ENCODE results near the gene FASTKD1. TPM values are rescaled to one million over a fixed set of nuclear protein-coding genes. Genes with fewer than 3 reads are reported as not detected.
A peak's percentile ranks its signal among the peaks of the same experiment; 100 is the strongest.

FASTKD1 gene
- total and polyA plus RNA-seq, 4 experiments from 2014 or later = 12.4 to 31.8 (median 21.6) TPM

- H3K36me3 Mint-ChIP-seq = peaks cover 4 to 5% of the 10 kb centered on the region in 2 donors
These were observed 78.2 kb downstream of the FASTKD1 start for GRCh38 chr2:169495310-169495928.

GRCh38 chr2:169493360-169493759, 80.3 kb downstream of the FASTKD1 start:
- Mint-ChIP-seq H3K36me3 (peaks cover 4 to 7% of the 10 kb centered on the region in 2 donors), H3K27me3 (no peaks in the 10 kb centered on the region), H3K9me3 (no peaks in the 10 kb centered on the region), H3K4me3 (no peak overlapping the region), H3K27ac (no peak overlapping the region), H3K4me1 (no peaks in the 10 kb centered on the region)
- no peaks in the 10 kb centered on the region for H3K4me1 ChIP-seq (ENCODE audit: insufficient read depth, low read length)
- no peaks in the 10 kb centered on the region for H3K9me3 ChIP-seq (ENCODE audit: control insufficient read depth in 1 of 2, low read length in 2 of 2)
- no peak for DNase-seq
- ChIA-PET POLR2A (ENCODE audit: partially characterized antibody) (no interaction called here), CTCF (ENCODE audit: partially characterized antibody) (no interaction called here)
- no peak overlapping the region for H3K27ac ChIP-seq (ENCODE audit: low read depth, low read length)
- intact Hi-C loops (cut with micrococcal nuclease) = no loop called here
- no peak overlapping the region for H3K4me3 ChIP-seq (ENCODE audit: low read length in 2 of 2)
- H3K27me3 ChIP-seq (ENCODE audit: insufficient read depth, low read length) = no peaks in the 10 kb centered on the region
- H3K36me3 ChIP-seq (ENCODE audit: insufficient read depth, low read length) = no peaks in the 10 kb centered on the region

More at GRCh38 chr2:169495310-169495928, 78.2 kb downstream of the FASTKD1 start:
- Mint-ChIP-seq H3K4me1 (no peaks in the 10 kb centered on the region), H3K27ac (no peak overlapping the region), H3K27me3 (no peaks in the 10 kb centered on the region), H3K9me3 (no peaks in the 10 kb centered on the region), H3K4me3 (no peak overlapping the region)
- Histone ChIP-seq H3K4me3 (ENCODE audit: low read length in 2 of 2) (no peak overlapping the region), H3K9me3 (ENCODE audit: control insufficient read depth in 1 of 2, low read length in 2 of 2) (no peaks in the 10 kb centered on the region), H3K36me3 (ENCODE audit: insufficient read depth, low read length) (no peaks in the 10 kb centered on the region), H3K27ac (ENCODE audit: low read depth, low read length) (no peak overlapping the region), H3K4me1 (ENCODE audit: insufficient read depth, low read length) (no peaks in the 10 kb centered on the region), H3K27me3 (ENCODE audit: insufficient read depth, low read length) (no peaks in the 10 kb centered on the region)
- no peak for DNase-seq
- intact Hi-C loops (cut with micrococcal nuclease) = no loop called here
- ChIA-PET POLR2A (ENCODE audit: partially characterized antibody) (no interaction called here), CTCF (ENCODE audit: partially characterized antibody) (no interaction called here)

- Mint-ChIP-seq H3K4me3 (peak overlapping the region in 1 of 8 donors; percentile 6), H3K4me1 (no peaks in the 10 kb centered on the region)
- no peak for DNase-seq
These were observed 82.3 kb downstream of the FASTKD1 start for GRCh38 chr2:169491378-169491777.

GRCh38 chr2:169490834-169491233, 82.8 kb downstream of the FASTKD1 start:
- Mint-ChIP-seq H3K4me3 (no peak overlapping the region), H3K4me1 (no peaks in the 10 kb centered on the region), H3K36me3 (peaks cover 4 to 11% of the 10 kb centered on the region in 2 donors), H3K27me3 (no peaks in the 10 kb centered on the region), H3K9me3 (no peaks in the 10 kb centered on the region), H3K27ac (no peak overlapping the region)
- H3K4me3 ChIP-seq (ENCODE audit: low read length in 2 of 2) = no peak overlapping the region
- CTCF ChIA-PET (ENCODE audit: partially characterized antibody) = no interaction called here
- no peaks in the 10 kb centered on the region for H3K27me3 ChIP-seq (ENCODE audit: insufficient read depth, low read length)
- H3K36me3 ChIP-seq (ENCODE audit: insufficient read depth, low read length) = no peaks in the 10 kb centered on the region
- DNase-seq = no peak
- no peaks in the 10 kb centered on the region for H3K9me3 ChIP-seq (ENCODE audit: control insufficient read depth in 1 of 2, low read length in 2 of 2)
- POLR2A ChIA-PET (ENCODE audit: partially characterized antibody) = no interaction called here
- no peak overlapping the region for H3K27ac ChIP-seq (ENCODE audit: low read depth, low read length)
- no peaks in the 10 kb centered on the region for H3K4me1 ChIP-seq (ENCODE audit: insufficient read depth, low read length)
- intact Hi-C loops (cut with micrococcal nuclease) = no loop called here

More at GRCh38 chr2:169491378-169491777, 82.3 kb downstream of the FASTKD1 start:
- POLR2A ChIA-PET (ENCODE audit: partially characterized antibody) = no interaction called here
- H3K27ac ChIP-seq (ENCODE audit: low read depth, low read length) = no peak overlapping the region
- CTCF ChIA-PET (ENCODE audit: partially characterized antibody) = no interaction called here
- H3K36me3 Mint-ChIP-seq = peaks cover 4 to 10% of the 10 kb centered on the region in 2 donors
- H3K27ac Mint-ChIP-seq = no peak overlapping the region
- no peaks in the 10 kb centered on the region for H3K9me3 Mint-ChIP-seq
- H3K4me3 ChIP-seq (ENCODE audit: low read length in 2 of 2) = no peak overlapping the region
- no peaks in the 10 kb centered on the region for H3K27me3 Mint-ChIP-seq
- H3K9me3 ChIP-seq (ENCODE audit: control insufficient read depth in 1 of 2, low read length in 2 of 2) = no peaks in the 10 kb centered on the region
- no peaks in the 10 kb centered on the region for H3K36me3 ChIP-seq (ENCODE audit: insufficient read depth, low read length)
- intact Hi-C loops (cut with micrococcal nuclease) = no loop called here
- H3K4me1 ChIP-seq (ENCODE audit: insufficient read depth, low read length) = no peaks in the 10 kb centered on the region
- H3K27me3 ChIP-seq (ENCODE audit: insufficient read depth, low read length) = no peaks in the 10 kb centered on the region

GRCh38 chr2:169486487-169486886, 87.2 kb downstream of the FASTKD1 start:
- Histone ChIP-seq H3K36me3 (ENCODE audit: insufficient read depth, low read length) (no peaks in the 10 kb centered on the region), H3K4me1 (ENCODE audit: insufficient read depth, low read length) (no peaks in the 10 kb centered on the region), H3K27me3 (ENCODE audit: insufficient read depth, low read length) (no peaks in the 10 kb centered on the region), H3K9me3 (ENCODE audit: control insufficient read depth in 1 of 2, low read length in 2 of 2) (no peaks in the 10 kb centered on the region), H3K27ac (ENCODE audit: low read depth, low read length) (no peak overlapping the region), H3K4me3 (ENCODE audit: low read length in 2 of 2) (no peak overlapping the region)
- CTCF ChIA-PET (ENCODE audit: partially characterized antibody) = no interaction called here
- no peak overlapping the region for H3K27ac Mint-ChIP-seq
- H3K36me3 Mint-ChIP-seq = peaks cover 11 to 19% of the 10 kb centered on the region in 2 donors
- intact Hi-C loops (cut with micrococcal nuclease) = no loop called here
- H3K4me1 Mint-ChIP-seq = peaks cover 0 to 1% (median 0%) of the 10 kb centered on the region in 4 donors
- POLR2A ChIA-PET (ENCODE audit: partially characterized antibody) = interaction anchor here (0.6 kb wide), 1 partner anchor 143 kb away, joined by 3 read pairs; no protein-coding TSS in a partner anchor
- DNase-seq = no peak
- H3K9me3 Mint-ChIP-seq = no peaks in the 10 kb centered on the region
- H3K4me3 Mint-ChIP-seq = no peak overlapping the region
- no peaks in the 10 kb centered on the region for H3K27me3 Mint-ChIP-seq

- H3K27me3 Mint-ChIP-seq = no peaks in the 10 kb centered on the region
- H3K27me3 ChIP-seq (ENCODE audit: insufficient read depth, low read length) = no peaks in the 10 kb centered on the region
- no peak for DNase-seq
- peaks cover 9 to 18% of the 10 kb centered on the region in 2 donors for H3K36me3 Mint-ChIP-seq
- no peaks in the 10 kb centered on the region for H3K9me3 Mint-ChIP-seq
- intact Hi-C loops (cut with micrococcal nuclease) = no loop called here
- no peak overlapping the region for H3K27ac Mint-ChIP-seq
- CTCF ChIA-PET (ENCODE audit: partially characterized antibody) = no interaction called here
- H3K9me3 ChIP-seq (ENCODE audit: control insufficient read depth in 1 of 2, low read length in 2 of 2) = no peaks in the 10 kb centered on the region
- H3K4me1 ChIP-seq (ENCODE audit: insufficient read depth, low read length) = no peaks in the 10 kb centered on the region
- H3K27ac ChIP-seq (ENCODE audit: low read depth, low read length) = no peak overlapping the region
- no peak overlapping the region for H3K4me3 ChIP-seq (ENCODE audit: low read length in 2 of 2)
- H3K4me1 Mint-ChIP-seq = peaks cover 0 to 3% (median 0%) of the 10 kb centered on the region in 4 donors
- no peak overlapping the region for H3K4me3 Mint-ChIP-seq
- POLR2A ChIA-PET (ENCODE audit: partially characterized antibody) = no interaction called here
- no peaks in the 10 kb centered on the region for H3K36me3 ChIP-seq (ENCODE audit: insufficient read depth, low read length)
These were observed 88.0 kb downstream of the FASTKD1 start for GRCh38 chr2:169485650-169486138.

- Mint-ChIP-seq H3K9me3 (no peaks in the 10 kb centered on the region), H3K4me1 (peaks cover 6 to 21% (median 16%) of the 10 kb centered on the region in 4 donors), H3K4me3 (peak overlapping the region; percentile 92 to 95 (median 94)), H3K27me3 (no peaks in the 10 kb centered on the region), H3K27ac (peak overlapping the region in 5 of 7 donors; percentile 42 to 89 (median 66)), H3K36me3 (peaks cover 6 to 7% of the 10 kb centered on the region in 2 donors)
- H3K27ac ChIP-seq (ENCODE audit: low read depth, low read length) = peak overlapping the region; percentile 29
- H3K27me3 ChIP-seq (ENCODE audit: insufficient read depth, low read length) = no peaks in the 10 kb centered on the region
- H3K9me3 ChIP-seq (ENCODE audit: control insufficient read depth in 1 of 2, low read length in 2 of 2) = no peaks in the 10 kb centered on the region
- H3K36me3 ChIP-seq (ENCODE audit: insufficient read depth, low read length) = no peaks in the 10 kb centered on the region
- POLR2A ChIA-PET (ENCODE audit: partially characterized antibody) = interaction anchor here (1.2 to 1.7 kb wide), 2 partner anchors 16 to 93 kb away, joined by 3 to 6 read pairs; no protein-coding TSS in a partner anchor
- CTCF ChIA-PET (ENCODE audit: partially characterized antibody) = interaction anchor here (0.7 to 3.9 kb wide), 10 partner anchors 8 to 512 kb away, joined by 3 to 19 read pairs (median 4); partner anchors contain the start of gene METTL5
- intact Hi-C loops (cut with micrococcal nuclease) = no loop called here
- DNase-seq = no peak
- H3K4me1 ChIP-seq (ENCODE audit: insufficient read depth, low read length) = peaks cover 13% of the 10 kb centered on the region
- H3K4me3 ChIP-seq (ENCODE audit: low read length in 2 of 2) = peak overlapping the region; percentile 75 to 85
These were observed 93.6 kb downstream of the FASTKD1 start for GRCh38 chr2:169480079-169480465.

All from CD4-positive, alpha-beta memory T cell (primary cell).